H1 (cell line): Measurements from ENCODE around the gene ARHGAP32.

Source experiments
- EZH2 ChIP-seq: fragments of 200-600 bp; sonication (generic); IDR thresholded peaks from 2 replicates; pipeline ENCODE4 v1.7.1; 2012; ENCODE audit warnings: low read depth, mild to moderate bottlenecking, moderate library complexity, low read length, inconsistent platforms; ENCODE audit not compliant: severe bottlenecking
- GABPA ChIP-seq: IDR thresholded peaks from 2 replicates; pipeline ENCODE4 v1.6.1; 2011; ENCODE audit warnings: mild to moderate bottlenecking, low read length, moderate library complexity, borderline replicate concordance; ENCODE audit not compliant: insufficient read depth
- KDM1A ChIP-seq: fragments of 200-600, 300-600 bp; sonication (generic); IDR thresholded peaks from 2 replicates; pipeline ENCODE4 v1.7.1; 2016; ENCODE audit warnings: mild to moderate bottlenecking, low read length, borderline replicate concordance
- RFX5 ChIP-seq: IDR thresholded peaks from 2 replicates; pipeline ENCODE4 v1.6.1; 2011; ENCODE audit warnings: low read depth, low read length, improper control_type of control experiment, borderline replicate concordance
- RNF2 ChIP-seq: fragments of 200-900, 300-1000 bp; sonication (generic); IDR thresholded peaks from 2 replicates; pipeline ENCODE4 v1.7.1; 2016; ENCODE audit warnings: borderline replicate concordance, low read depth, mild to moderate bottlenecking, antibody characterized with exemption, low read length; ENCODE audit not compliant: poor library complexity, severe bottlenecking; ENCODE audit errors: missing control alignments
- SUZ12 ChIP-seq: fragments of 200-600 bp; sonication (generic); IDR thresholded peaks from 2 replicates; pipeline ENCODE4 v1.6.1; 2012; ENCODE audit warnings: mild to moderate bottlenecking, inconsistent platforms, low read length, moderate library complexity, mixed read lengths
- ZNF274 ChIP-seq: IDR thresholded peaks from 2 replicates; pipeline ENCODE4 v1.7.0; 2012; ENCODE audit warnings: low read length, borderline replicate concordance; ENCODE audit errors: extremely low read depth
- TF ChIP-seq, protein P1 (sequence below), 3 experiments: IDR thresholded peaks; 1 replicate in 2 of 3; 2 replicates in 1 of 3; pipeline versions ENCODE4 v1.5.1 to v1.6.1; 2011; ENCODE audit warnings: low read length in 3 of 3, mild to moderate bottlenecking in 3 of 3, inconsistent platforms in 2 of 3, low read depth in 1 of 3, moderate library complexity in 1 of 3; ENCODE audit not compliant: insufficient read depth in 1 of 3; ENCODE audit errors: control extremely low read depth in 1 of 3

DNA sequence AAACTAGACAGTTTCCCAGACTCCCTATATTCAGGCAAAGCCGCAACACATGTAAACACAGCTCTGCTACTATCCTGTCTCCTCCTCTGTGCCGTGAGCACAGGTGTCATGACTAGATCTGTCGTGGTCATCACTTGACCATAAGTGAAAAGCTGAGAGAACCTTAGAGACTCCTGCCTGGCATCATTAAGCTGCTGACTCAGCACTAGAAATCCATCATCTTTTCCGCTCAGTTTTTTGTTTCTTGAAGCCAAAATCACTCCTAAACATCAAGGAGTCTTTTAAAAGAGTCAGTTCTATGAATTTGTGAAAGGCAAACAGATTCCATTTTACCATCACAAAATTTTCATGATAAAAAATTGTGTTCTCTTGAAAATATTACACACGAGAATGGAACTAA is 147.0 kb downstream of the ARHGAP32 start:
- TF ChIP-seq ZNF274 (no peak), EZH2 (no peak), GABPA (no peak), RNF2 (no peak), RFX5 (no peak), KDM1A (no peak), SUZ12 (no peak)
- TF ChIP-seq, protein P1, sequence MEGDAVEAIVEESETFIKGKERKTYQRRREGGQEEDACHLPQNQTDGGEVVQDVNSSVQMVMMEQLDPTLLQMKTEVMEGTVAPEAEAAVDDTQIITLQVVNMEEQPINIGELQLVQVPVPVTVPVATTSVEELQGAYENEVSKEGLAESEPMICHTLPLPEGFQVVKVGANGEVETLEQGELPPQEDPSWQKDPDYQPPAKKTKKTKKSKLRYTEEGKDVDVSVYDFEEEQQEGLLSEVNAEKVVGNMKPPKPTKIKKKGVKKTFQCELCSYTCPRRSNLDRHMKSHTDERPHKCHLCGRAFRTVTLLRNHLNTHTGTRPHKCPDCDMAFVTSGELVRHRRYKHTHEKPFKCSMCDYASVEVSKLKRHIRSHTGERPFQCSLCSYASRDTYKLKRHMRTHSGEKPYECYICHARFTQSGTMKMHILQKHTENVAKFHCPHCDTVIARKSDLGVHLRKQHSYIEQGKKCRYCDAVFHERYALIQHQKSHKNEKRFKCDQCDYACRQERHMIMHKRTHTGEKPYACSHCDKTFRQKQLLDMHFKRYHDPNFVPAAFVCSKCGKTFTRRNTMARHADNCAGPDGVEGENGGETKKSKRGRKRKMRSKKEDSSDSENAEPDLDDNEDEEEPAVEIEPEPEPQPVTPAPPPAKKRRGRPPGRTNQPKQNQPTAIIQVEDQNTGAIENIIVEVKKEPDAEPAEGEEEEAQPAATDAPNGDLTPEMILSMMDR (IDR thresholded peaks at IDR 0.05; ENCODE audit: control extremely low read depth in 1 of 3, insufficient read depth in 1 of 3, low read depth in 1 of 3, low read length in 3 of 3) = no peak
